Mesodermal cell (in vitro differentiated cells): ENCODE data around the gene MRGPRF.

Source experiments
- H3K27ac ChIP-seq: 2 replicates; pipeline ENCODE4 v1.7.0; 2013; ENCODE audit warnings: mild to moderate bottlenecking, low read depth, low read length, moderate library complexity; ENCODE audit not compliant: severe bottlenecking
- H3K36me3 ChIP-seq: 2 replicates; pipeline ENCODE4 v1.7.1; 2013; ENCODE audit warnings: mild to moderate bottlenecking, low read length, moderate library complexity; ENCODE audit not compliant: control insufficient read depth, insufficient read depth
- H3K4me1 ChIP-seq: one replicate; pipeline ENCODE4 v1.7.1; 2013; ENCODE audit warnings: mild to moderate bottlenecking, low read length; ENCODE audit not compliant: insufficient read depth, control insufficient read depth, poor library complexity, severe bottlenecking
- H3K4me3 ChIP-seq: 2 replicates; pipeline ENCODE4 v1.7.0; 2013; ENCODE audit warnings: low read length, control low read depth, mild to moderate bottlenecking; ENCODE audit not compliant: insufficient read depth, poor library complexity, severe bottlenecking; ENCODE audit errors: extremely low read depth
- H3K9me3 ChIP-seq: 2 replicates; pipeline ENCODE4 v1.7.1; 2013; ENCODE audit warnings: mild to moderate bottlenecking, low read length, moderate library complexity; ENCODE audit not compliant: control insufficient read depth
- WGBS, 2 experiments: methylation state at CpG; one replicate each; pipeline ENCODE4 v1.1.5; 2013; ENCODE audit warnings: missing lambda C conversion rate in 2 of 2; ENCODE audit not compliant: insufficient coverage in 2 of 2; 5-methylcytosine and 5-hydroxymethylcytosine counted together

The MRGPRF gene

DNA sequence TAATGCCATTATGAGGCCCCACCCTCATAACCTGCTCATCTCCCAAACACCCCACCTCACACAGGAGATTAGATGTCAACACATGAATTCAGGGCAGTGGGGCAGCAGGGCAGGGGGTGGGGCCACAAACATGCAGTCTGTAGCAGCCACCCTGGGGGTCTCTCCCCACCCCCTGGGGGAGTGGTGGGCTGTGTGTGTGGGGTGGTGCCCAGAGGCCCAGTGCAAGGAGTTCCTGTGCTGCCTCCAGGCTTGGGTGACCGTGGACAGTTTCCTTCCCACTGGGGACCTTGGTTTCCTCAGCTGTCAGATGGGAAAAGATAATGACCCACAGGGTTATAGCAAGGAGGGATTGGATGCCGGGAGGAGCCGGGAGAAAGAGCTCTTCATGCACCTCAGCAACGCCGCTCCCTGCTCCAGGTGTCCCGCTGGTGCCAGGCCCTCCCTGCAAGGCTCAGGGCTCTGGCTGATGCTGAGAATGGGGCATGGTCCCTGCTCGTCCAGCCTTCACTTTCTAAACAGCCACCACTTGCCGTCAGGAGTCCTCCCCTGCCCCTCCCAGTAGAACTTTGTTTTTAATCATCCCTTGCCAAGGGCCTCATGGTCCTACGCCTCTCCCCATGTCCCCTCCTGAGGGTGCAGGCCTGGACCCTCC is 2.0 kb upstream of the MRGPRF start:
- Histone ChIP-seq H3K27ac (peak overlapping the region; percentile 36), H3K4me3 (no peak overlapping the region), H3K9me3 (no peaks in the 10 kb centered on the region), H3K36me3 (no peaks in the 10 kb centered on the region), H3K4me1 (peaks cover 46% of the 10 kb centered on the region)
- 84 to 90% methylated on average over 7 of the region's 9 CpGs for WGBS, 2 experiments

DNA sequence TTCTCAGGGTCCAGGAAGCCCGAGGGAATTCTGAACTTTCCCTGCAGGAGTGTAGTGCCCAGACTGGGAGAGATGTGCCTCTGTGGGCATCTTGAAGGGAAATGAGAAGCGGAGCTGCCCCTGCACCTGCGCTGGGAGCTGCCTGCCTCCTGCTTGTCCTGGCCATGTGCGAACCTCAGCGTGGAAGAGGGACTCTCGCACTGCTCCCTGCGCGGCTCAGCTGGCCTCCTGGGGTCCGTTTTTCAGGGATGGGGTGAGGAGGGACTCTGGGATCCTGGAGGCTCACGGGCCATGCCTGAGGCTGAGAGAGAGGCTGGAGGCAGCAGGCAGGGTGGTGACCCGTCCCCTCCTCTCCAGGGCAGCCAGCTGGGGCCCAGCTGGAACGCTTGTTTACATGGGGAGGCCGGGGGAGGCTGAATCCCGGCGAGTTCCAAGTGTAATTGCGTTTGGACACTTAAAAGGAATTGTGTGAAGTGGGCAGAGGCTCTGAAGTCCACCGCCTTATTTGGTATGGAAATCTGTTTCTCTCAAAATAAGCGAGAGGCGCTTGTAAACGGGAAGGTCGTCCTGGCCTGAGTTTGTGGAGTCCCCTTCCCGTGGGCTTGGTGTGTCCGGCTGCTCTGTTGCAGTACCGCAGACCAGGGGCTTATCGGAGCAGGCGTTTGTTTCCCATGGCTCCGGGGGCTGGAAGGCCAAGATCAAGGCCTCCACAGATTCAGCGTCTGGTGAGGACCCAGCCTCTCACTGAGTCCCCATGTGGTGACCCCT is 1.2 kb upstream of the MRGPRF start:
- Histone ChIP-seq H3K27ac (peak overlapping the region; percentile 36), H3K4me3 (peak overlapping the region; percentile 41), H3K9me3 (no peaks in the 10 kb centered on the region), H3K4me1 (peaks cover 54% of the 10 kb centered on the region), H3K36me3 (no peaks in the 10 kb centered on the region)
- 35 to 37% methylated on average over 24 to 28 of the region's 28 CpGs for WGBS, 2 experiments

DNA sequence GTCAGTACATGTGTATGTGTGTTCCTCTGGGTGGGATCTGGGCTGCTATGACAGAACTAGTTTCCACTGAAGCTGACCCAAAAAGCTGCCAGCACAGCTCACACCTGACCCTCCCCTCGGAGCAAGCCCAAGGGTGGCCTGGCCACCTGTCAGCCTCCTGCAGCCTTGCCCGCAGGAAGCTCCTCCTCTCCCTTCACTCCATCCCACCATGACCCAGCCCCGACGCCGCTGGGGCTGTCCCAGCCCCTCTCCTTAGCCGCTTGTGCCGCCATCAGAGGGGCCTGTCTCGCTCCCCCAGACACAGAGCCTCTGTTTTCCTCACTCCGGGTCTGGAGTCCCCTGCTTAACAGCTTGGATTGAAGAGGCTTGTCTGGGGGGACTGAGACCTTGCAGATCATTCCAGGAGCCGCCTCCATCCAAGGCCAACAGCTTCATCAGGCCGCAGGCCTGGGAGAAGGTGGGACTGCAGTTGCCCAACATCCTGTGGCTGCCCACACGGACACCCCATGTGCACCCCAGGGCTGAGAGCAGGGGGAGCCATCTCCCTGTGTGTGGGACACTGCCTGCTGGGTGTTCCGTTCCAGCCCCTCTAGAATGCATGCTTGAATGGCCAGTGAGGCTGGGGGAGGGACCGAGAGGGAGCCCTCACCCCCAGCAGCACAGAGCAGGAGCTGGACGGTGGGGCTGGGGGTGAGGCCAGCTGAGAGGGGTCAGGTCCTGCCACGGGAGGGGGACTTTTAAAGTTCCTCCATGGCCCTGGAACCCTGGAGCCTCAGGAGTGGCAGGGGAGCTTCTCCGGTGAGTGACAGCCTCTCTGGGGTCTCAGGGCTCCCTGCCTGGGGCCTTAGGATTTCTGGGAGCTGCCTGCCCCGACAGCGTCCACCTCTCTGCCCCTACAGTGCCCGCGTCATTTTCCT is 696 bp downstream of the MRGPRF start:
- no peaks in the 10 kb centered on the region for H3K9me3 ChIP-seq
- WGBS, 2 experiments: 34 to 40% methylated on average over 13 to 15 of the region's 21 CpGs
- no peak overlapping the region for H3K27ac ChIP-seq
- peak overlapping the region; percentile 41 for H3K4me3 ChIP-seq
- peaks cover 71% of the 10 kb centered on the region for H3K4me1 ChIP-seq
- peaks cover 2% of the 10 kb centered on the region for H3K36me3 ChIP-seq

DNA sequence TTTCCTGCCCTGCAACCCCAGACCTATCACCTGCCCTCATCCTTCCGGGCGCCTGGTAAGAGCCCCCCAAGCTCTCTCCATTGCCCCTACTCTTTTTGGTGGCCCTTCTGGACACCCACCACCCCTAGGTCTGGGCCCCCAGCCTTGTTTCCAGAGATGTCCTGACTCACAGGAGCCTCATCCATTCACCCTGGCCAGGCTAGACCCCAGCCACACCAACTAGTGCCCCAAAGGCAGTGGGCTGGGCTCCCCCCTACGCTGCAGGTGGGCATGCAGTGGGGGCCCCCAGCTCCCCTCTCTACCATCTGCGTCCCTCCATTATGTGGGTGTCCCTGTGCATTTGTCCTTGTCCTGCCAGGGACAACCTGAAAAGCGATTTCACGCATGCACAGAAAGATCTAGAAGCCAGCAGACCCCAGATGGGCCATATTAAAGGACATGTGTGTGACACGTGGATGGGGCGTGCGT is 1.4 kb downstream of the MRGPRF start:
- Histone ChIP-seq H3K4me1 (peaks cover 71% of the 10 kb centered on the region), H3K4me3 (peak overlapping the region; percentile 41), H3K9me3 (no peaks in the 10 kb centered on the region), H3K27ac (no peak overlapping the region), H3K36me3 (peaks cover 4% of the 10 kb centered on the region)
- WGBS, 2 experiments: 90 to 95% methylated on average over 9 of the region's 9 CpGs

DNA sequence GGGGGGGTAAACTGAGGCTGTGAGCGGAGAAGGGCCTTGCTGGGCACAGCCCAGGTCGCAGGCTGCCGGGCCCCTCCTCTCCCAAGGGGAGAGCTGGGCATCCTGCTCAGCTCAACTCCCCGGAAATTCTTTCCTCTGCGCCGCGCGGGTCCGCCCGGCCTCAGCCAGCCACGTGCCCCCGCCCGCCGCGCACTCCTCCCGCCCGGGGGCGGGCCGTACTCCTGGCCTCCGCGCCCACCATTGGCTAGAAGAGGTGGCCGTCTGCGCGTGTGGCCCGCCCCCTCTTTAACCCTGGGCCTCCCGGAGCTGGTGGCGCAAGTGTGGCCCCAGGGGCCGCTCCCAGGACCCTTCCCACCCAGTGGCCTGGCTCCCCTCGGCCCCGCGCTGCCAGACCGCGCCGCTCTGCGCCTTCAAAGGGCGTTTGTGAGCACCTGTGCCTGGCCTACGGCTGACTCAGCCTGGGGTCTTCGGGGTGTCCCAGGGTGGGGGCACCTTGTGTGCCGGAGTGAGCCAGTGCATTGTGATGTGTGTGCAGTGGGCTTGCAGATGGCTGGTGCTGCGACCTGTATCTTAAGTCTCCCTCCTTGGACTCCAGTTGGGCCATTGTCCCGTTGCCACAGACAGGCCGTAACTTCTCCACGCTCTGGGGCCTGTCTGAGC is 2.0 kb downstream of the MRGPRF start:
- H3K4me3 ChIP-seq: peak overlapping the region; percentile 11
- peaks cover 4% of the 10 kb centered on the region for H3K36me3 ChIP-seq
- no peaks in the 10 kb centered on the region for H3K9me3 ChIP-seq
- H3K27ac ChIP-seq: no peak overlapping the region
- peaks cover 71% of the 10 kb centered on the region for H3K4me1 ChIP-seq
- 16% methylated on average over 40 to 41 of the region's 43 CpGs for WGBS, 2 experiments

DNA sequence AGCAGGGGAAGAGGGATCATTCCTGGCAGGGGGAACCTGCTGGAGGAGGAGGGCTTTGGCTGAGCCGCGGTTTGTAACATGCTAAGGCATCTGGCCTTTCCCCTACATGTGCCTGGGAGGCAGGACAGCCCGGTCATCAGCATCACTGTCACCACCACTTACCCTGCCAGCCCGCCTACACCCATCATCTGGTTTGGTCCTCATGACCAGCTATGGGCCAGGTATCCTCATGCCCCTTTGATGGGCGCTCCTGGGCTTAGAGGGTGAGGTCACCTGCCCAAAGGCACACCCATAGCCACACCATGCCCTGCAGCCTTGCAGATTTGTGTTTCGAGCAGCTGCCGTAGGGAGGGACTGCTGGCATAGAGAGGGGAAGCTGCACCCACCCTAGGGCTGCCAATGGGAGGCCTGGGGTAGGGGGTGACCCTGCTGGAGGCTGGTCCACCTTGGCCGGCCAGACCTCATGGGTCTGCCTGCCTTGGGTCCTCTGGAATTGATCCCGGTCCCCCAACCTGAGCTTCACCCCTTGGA is 2.6 kb downstream of the MRGPRF start:
- Histone ChIP-seq H3K4me3 (peak overlapping the region; percentile 11), H3K27ac (no peak overlapping the region), H3K4me1 (peaks cover 71% of the 10 kb centered on the region), H3K9me3 (no peaks in the 10 kb centered on the region), H3K36me3 (peaks cover 10% of the 10 kb centered on the region)
- 71 to 82% methylated on average over 6 of the region's 9 CpGs for WGBS, 2 experiments

DNA sequence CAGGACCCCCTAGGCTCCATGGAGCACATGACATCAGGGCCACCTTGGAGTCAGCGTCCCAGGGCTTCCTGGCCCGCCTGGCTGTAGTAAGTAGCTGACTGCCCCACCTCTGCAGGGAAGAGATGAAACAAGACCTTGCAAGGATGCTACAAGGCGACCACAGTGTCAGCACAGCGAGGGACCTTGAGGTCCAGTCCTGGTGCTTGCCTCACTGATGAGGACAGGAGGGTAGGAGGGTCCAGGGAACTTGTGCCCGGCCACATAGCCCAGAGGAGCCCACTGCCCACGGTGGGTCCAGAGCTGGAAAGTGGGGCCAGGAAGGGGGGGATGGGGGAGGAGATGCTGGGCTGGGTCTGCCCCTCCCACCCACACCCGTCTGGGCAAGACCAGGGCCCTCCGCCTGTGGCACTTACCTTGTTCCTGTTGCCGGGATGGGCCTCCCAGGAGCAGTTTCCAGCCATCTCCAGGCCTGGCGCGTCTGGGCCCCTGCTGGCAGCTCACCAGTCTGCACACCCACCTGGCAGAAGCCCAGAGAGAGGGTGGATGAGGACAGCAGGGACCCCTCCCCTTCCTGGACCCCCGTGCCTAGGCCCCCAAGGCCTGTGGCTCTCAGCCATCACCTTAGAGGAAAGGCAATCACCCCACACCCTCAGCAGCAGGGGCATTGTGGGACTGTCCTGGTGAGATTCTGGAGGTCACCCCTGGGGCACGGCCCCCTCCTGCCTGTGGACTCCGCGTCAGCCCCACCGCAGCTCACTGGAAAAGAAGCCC is 3.4 kb downstream of the MRGPRF start:
- 91 to 93% methylated on average over 8 to 9 of the region's 16 CpGs for WGBS, 2 experiments
- peaks cover 16% of the 10 kb centered on the region for H3K36me3 ChIP-seq
- H3K9me3 ChIP-seq: no peaks in the 10 kb centered on the region
- H3K27ac ChIP-seq: peak overlapping the region; percentile 84
- peaks cover 71% of the 10 kb centered on the region for H3K4me1 ChIP-seq
- no peak overlapping the region for H3K4me3 ChIP-seq

DNA sequence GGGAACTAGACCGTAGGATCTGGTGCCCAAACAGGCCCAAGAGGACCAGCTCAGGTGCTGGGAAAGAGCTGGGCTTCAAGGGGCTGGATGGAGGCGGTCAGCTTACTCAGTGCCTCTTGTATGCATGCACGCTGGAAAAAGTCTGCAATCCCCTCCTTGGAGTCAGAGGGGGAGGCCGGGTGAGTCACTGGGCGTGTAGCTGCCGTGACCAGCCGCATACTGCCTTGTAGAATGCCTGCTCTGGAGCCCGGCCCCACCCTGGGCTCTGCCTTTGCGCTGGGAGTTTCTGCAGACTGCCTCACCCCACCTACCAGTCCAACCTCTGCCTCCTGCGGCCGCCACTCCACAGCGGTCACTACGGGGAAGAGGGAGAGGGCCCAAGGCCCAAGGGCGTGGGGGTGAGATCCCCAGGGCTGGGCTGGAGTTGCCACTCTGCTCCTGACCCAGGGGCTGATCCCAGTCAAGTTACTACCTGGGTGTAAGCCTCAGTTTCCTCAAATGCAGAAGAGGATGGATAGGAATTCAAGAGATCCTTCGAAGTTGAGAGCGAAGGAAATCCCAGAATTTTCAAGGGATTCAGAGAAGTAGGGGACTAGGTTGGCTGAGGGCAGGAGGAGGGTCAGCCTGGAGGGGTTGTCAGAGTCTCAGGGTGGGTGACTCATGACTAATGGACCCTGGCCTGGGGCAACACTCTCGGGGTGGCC is 4.2 kb downstream of the MRGPRF start:
- H3K27ac ChIP-seq: peak overlapping the region; percentile 84
- peaks cover 64% of the 10 kb centered on the region for H3K4me1 ChIP-seq
- H3K4me3 ChIP-seq: no peak overlapping the region
- WGBS, 2 experiments: 63 to 67% methylated on average over 13 to 15 of the region's 17 CpGs
- peaks cover 19% of the 10 kb centered on the region for H3K36me3 ChIP-seq
- no peaks in the 10 kb centered on the region for H3K9me3 ChIP-seq

DNA sequence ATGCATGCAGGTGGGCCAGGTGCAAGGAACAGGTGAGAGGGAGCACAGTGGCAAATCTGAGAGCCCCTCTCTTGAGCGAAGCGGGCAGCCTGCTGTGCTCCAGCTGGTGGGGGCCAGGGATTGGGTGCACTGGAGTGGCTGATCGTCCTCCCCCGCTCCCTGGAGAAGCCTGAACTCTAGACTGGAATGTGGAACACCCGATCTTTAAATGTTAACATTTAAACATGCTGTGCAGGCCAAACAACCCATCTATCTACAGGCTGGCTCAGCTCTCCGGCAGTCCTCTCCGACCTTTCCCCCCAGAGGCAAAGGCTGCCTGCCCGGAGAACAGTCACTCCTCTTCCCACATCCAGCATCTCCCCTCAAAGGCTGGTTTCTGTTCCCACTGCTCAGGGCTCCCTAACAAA is 5.1 kb downstream of the MRGPRF start:
- Histone ChIP-seq H3K4me3 (no peak overlapping the region), H3K36me3 (peaks cover 19% of the 10 kb centered on the region), H3K27ac (peak overlapping the region; percentile 84), H3K4me1 (peaks cover 57% of the 10 kb centered on the region), H3K9me3 (no peaks in the 10 kb centered on the region)
- WGBS, 2 experiments: 70 to 80% methylated on average over 6 to 7 of the region's 8 CpGs
